NCI-H526 treated with DMSO at 0.1 percent for 48 hours (cell line): ENCODE measurements around the gene ATP5MK.
A peak's percentile ranks its signal among the peaks of the same experiment; 100 is the strongest.
"Not testable (repeated sequence)": the region's sequence is repeated elsewhere in the genome, so short reads cannot be mapped to it uniquely, and the experiment has no call there.

Experiments used
- DNase-seq: peaks from one replicate; lab custom pipeline; 2025; lab: John Stamatoyannopoulos, UW

Gene ATP5MK

DNA sequence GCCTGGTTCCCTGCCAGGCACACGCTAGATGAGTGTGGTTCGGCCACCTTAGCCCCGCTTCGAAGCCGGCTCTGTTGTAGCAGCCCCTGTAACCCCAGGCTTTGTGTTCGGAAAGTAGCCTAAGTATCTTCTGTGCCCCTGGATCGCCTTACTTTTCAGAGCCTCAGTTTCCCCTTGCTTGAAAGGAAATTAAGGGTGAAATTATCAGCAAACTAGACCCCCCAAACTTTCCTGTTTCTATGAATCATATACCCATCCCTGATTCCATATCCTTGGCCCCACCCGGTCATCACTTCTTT is 463 bp upstream of the ATP5MK start:
- no peak for DNase-seq

- no peak for DNase-seq
These were observed 565 bp downstream of the ATP5MK start for GRCh38 chr10:103395754-103396066.

DNA sequence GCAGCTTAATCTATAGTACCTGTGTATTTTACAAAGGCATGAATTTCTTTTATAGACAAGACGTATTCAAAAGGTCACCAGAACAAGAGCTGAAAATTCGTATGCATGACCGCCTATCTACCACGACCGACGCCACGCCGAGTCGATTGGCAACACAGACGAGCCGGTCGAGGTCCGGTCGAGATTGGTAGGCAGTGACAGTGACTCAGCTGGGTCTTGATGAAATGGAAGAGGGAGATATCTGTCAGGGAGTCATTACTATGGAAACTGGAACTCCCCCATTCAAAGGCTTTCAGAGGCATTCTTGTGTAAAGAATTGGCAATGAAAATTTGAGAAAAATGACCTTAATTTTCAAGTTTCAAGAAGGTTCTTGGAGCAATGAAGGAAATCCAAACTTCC is 2.1 kb downstream of the ATP5MK start:
- no peak for DNase-seq

DNA sequence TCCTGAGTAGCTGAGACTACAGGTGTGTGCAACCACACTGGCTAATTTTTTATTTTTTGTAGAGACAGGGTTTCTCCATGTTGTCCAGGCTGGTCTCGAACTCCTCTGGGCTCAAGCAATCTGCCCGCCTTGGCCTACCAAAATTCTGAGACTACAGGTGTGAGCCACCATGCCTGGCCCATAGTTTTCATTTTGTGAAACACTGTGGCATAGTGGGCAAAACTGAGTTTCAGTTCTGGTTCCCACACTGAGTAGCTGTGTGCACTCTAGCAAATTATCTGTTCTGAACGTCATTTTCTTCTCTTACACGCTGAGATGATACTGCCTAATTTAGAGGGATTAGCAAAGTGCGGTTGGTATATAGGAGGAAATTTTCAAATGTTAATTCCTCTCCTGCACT is 13.5 kb downstream of the ATP5MK start:
- DNase-seq: no peak

- no peak for DNase-seq
These were observed 22.0 kb downstream of the ATP5MK start for GRCh38 chr10:103374263-103374662.

GRCh38 chr10:103373544-103373943 is 22.7 kb downstream of the ATP5MK start:
- no peak for DNase-seq

DNA sequence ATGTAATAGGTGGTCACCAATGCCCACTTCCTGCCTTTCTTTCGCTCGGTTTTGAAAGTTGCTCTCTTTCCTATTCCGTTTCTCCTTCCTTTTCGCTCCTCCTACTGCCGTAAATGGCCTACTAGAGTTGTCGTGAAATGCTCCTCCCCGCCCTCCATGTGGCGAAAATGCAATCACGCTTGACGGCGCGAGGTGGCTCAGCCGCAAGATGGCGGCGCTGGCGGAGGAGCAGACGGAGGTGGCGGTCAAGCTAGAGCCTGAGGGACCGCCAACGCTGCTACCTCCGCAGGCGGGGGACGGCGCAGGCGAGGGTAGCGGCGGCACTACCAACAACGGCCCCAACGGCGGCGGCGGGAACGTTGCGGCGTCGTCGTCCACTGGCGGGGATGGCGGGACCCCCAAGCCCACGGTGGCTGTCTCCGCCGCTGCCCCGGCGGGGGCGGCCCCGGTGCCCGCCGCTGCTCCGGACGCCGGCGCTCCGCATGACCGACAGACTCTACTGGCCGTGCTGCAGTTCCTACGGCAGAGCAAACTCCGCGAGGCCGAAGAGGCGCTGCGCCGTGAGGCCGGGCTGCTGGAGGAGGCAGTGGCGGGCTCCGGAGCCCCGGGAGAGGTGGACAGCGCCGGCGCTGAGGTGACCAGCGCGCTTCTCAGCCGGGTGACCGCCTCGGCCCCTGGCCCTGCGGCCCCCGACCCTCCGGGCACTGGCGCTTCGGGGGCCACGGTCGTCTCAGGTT is 28.3 kb downstream of the ATP5MK start, which contains the start of gene TAF5:
Gene TAF5, plus strand, starts transcription at position 195 of the 737 bp plus-strand sequence. Its CDS starts 14 bp downstream, at position 209.
- DNase-seq: peak; percentile 91

- DNase-seq: no peak
These were observed 28.9 kb downstream of the ATP5MK start for GRCh38 chr10:103367379-103367781.

GRCh38 chr10:103360791-103361190 is 35.5 kb downstream of the ATP5MK start:
- not testable (repeated sequence) for DNase-seq

DNA sequence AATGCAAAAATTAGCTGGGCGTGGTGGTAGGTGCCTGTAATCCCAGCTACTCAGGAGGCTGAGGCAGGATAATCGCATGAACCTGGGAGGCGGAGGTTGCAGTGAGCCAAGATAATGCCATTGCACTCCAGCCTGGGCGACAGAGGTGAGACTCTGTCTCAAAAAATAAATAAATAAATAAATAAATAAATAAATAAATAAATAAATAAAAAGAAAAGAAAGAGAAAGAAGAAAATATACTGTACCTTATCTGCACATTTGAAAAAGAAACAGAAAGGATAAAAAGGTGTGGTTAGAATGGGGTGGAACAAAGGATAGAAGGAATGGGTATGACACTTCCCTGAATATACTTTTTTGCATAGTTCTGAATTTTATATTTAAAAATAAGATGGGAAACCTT is 36.8 kb downstream of the ATP5MK start:
- DNase-seq: not testable (repeated sequence)

DNA sequence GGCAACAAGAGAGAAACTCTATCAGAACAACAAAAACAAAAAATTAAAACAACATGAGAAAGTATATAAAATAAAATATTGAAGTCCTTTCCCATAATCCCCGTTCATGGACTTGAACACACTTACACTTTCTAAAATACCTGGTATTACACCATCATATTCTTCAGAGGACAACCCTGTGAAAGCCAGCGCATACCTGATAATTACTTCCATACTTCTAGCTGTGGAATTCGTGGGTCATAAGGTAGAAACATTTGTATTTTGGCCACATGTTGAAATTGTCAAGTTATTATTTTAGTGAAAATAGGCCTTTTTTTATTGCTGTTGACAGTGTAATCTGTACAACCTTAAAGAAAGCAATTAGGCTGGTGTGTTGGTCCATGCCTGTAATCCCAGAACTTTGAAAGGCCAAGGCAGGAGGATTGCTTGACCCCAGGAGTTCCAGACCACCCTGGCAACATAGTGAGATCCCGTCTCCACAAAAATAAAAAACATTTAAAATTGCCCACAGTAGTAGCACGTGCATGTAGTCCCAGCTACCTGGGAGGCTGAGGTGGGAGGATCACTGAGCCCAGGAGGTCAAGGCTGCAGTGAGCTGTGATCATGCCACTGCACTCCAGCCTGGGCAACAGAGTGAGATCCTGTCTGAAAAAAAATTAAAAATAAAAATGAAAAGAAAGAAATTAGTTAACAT is 40.2 kb downstream of the ATP5MK start:
- no peak for DNase-seq

DNA sequence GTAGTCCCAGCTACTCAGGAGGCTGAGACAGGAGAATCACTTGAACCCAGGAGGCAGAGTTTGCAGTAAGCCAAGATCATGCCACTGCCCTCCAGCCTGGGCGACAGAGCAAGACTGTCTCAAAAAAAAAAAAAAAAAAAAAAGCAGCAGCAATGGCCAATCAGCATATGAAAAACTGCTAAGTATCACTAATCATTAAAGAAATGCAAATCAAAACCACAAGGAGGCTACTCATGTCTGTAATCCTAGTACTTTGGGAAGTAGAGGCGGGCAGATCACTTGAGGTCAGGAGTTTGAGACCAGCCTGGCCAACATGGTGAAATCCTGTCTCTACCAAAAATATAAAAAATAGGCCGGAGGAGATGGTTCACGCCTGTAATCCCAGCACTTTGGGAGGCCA is 41.7 kb downstream of the ATP5MK start:
- not testable (repeated sequence) for DNase-seq

GRCh38 chr10:103353281-103353680 is 43.0 kb downstream of the ATP5MK start:
- DNase-seq: no peak

DNA sequence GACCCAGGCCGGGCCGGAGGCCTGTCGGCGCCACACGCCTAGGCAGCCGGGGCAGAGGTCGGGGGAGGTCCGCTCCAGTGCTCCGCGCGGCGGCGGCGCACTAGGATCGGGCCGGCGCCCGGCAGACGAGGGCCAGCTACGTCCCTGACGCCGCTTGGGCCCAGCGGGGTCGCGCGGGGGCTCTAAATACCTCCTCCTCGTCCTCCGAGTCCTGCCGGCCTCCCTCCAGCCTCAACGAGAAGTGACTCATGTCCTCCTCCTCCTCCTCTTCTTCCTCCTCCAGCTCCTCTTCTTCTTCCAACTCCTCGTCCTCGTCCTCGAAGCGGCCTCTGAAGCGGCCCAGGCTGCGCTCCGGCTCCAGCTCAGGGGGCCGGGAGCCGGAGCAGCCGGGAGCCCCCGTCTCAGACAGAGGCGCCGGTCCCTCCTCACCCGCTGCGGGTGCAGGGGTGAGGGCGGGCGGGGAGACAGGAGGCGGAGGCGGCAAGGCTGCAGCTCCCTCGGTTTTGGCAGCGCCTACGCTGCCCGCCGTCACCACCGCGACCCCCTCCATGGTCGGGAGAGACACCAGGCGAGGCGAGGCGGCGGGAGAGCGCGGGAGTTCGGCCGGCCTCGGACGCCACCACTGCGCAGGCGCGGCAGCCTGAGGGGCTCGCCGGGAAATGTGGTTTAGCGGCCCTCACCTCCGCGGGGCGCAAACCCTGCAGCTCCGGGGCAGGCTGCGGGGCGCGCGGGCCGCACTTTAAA is 45.6 kb downstream of the ATP5MK start, which contains the start of gene PCGF6:
Gene PCGF6, minus strand, starts transcription at position 624 of the 744 bp plus-strand sequence. Its CDS starts 74 bp downstream, at position 550.
- peak; percentile 58 for DNase-seq

GRCh38 chr10:103350175-103350516 is 46.1 kb downstream of the ATP5MK start:
- no peak for DNase-seq
